Peyer's patch (tissue), 4 donors: ENCODE results near the gene SV2A. TPM values are rescaled to one million over a fixed set of nuclear protein-coding genes. Genes with fewer than 3 reads are reported as not detected.
"Not testable (repeated sequence)": the region's sequence is repeated elsewhere in the genome, so short reads cannot be mapped to it uniquely, and the experiment has no call there.

Experiments
- DNase-seq, 3 donors: peaks; one replicate each; pipeline ENCODE4 v3.0.0-alpha.2; 2017 to 2019
- H3K27ac ChIP-seq, 4 donors: fragments of 200-600 bp; sonication (generic); one replicate each; pipeline ENCODE4 v1.5.1; 2016 to 2019
- H3K27me3 ChIP-seq, 2 donors: fragments of 200-600 bp; sonication (generic); one replicate each; pipeline ENCODE4 v1.5.1; 2019
- H3K36me3 ChIP-seq, 3 donors: fragments of 200-600 bp; sonication (generic); one replicate each; pipeline ENCODE4 v1.5.1; 2016 to 2019
- H3K4me1 ChIP-seq, 4 donors: fragments of 200-600 bp; sonication (generic); one replicate each; pipeline ENCODE4 v1.5.1; 2016 to 2019
- H3K4me3 ChIP-seq, 4 donors: fragments of 200-600 bp; sonication (generic); 1 replicate in 3 of 4; 2 replicates in 1 of 4; pipeline ENCODE4 v1.5.1; 2016 to 2019; ENCODE audit warnings: mild to moderate bottlenecking in 1 of 4
- H3K9me3 ChIP-seq, 4 donors: fragments of 200-600 bp; sonication (generic); one replicate each; pipeline ENCODE4 v1.5.1; 2016 to 2019; ENCODE audit warnings: mild to moderate bottlenecking in 1 of 4
- CTCF ChIP-seq, 6 experiments: fragments of 450-650 bp in 4 of 6; fragments of 200-600 bp in 2 of 6; sonication (generic) in 1 of 6; IDR thresholded peaks; one replicate each; pipeline ENCODE4 v1.5.1; 2017 to 2019; ENCODE audit warnings: antibody characterized with exemption in 6 of 6, mild to moderate bottlenecking in 3 of 6, moderate library complexity in 1 of 6
- POLR2A ChIP-seq, 2 donors: fragments of 450-650 bp; IDR thresholded peaks; one replicate each; pipeline ENCODE4 v1.5.1; 2017; ENCODE audit warnings: antibody characterized with exemption in 2 of 2, mild to moderate bottlenecking in 2 of 2, moderate library complexity in 2 of 2
- total RNA-seq, 4 donors: library from RNA; depleted of rRNA; stranded (reverse); fragments of >200 nt; gene quantifications; one replicate each; pipeline ENCODE4 v1.1.0, GENCODE V29; 2016

SV2A gene
- total RNA-seq, 4 donors from 2014 or later, result 0.70 to 3.3 (median 2.2) TPM

DNA sequence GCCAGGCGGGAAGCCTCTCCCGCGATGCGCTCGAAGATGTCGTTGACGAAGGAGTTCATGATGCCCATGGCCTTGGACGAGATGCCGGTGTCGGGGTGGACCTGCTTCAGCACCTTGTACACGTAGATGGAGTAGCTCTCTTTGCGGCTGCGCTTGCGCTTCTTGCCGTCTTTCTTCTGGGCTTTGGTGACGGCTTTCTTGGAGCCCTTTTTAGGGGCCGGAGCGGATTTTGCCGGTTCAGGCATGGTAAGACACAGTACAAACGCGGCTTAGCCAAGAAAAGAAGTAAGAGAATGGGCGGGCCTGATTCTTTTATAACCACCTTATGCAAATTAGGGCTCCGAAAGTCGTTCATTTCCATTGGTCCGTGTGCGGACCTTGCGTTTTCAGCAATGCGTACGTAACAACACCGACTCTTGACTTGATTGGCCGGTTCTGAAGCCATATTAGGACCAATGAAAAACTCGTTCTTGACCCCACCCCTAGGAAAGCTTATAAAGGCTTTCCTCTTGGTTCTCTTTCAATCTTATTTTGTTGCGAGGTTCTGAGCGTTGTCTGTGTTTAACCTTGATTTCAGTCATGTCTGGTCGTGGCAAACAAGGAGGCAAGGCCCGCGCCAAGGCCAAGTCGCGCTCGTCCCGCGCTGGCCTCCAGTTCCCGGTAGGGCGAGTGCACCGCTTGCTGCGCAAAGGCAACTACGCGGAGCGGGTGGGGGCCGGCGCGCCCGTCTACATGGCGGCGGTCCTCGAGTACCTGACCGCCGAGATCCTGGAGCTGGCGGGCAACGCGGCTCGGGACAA lies 31.0 kb downstream of the SV2A start:
- TF ChIP-seq POLR2A (IDR thresholded peaks at IDR 0.05) (peak; percentile 100), CTCF (IDR thresholded peaks at IDR 0.05) (peak in 2 of 6 experiments; percentile 20 to 26)
- peak; percentile 85 to 94 (median 87) for DNase-seq
- H3K36me3 ChIP-seq, result no peaks in the 10 kb centered on the region
- peaks cover 0 to 10% (median 0%) of the 10 kb centered on the region in 4 donors for H3K4me1 ChIP-seq
- H3K27ac ChIP-seq, result peak overlapping the region; percentile 97 to 100 (median 98)
- no peaks in the 10 kb centered on the region for H3K27me3 ChIP-seq
- H3K9me3 ChIP-seq, result no peaks in the 10 kb centered on the region
- peak overlapping the region; percentile 61 to 78 (median 72) for H3K4me3 ChIP-seq

GRCh38 chr1:149886121-149886395 lies 31.6 kb downstream of the SV2A start:
- not testable (repeated sequence) for H3K36me3 ChIP-seq, H3K27me3 ChIP-seq, H3K4me1 ChIP-seq, H3K9me3 ChIP-seq
- peak in 1 of 3 donors; percentile 64 for DNase-seq
- peak overlapping the region; percentile 97 to 100 (median 98) for H3K27ac ChIP-seq
- H3K4me3 ChIP-seq, result peak overlapping the region; percentile 61 to 73 (median 70)

GRCh38 chr1:149885339-149886120 lies 32.1 kb downstream of the SV2A start:
- no peaks in the 10 kb centered on the region for H3K27me3 ChIP-seq

GRCh38 chr1:149884433-149885338 lies 33.0 kb downstream of the SV2A start:
- TF ChIP-seq CTCF (IDR thresholded peaks at IDR 0.05) (no peak), POLR2A (IDR thresholded peaks at IDR 0.05) (no peak)
- H3K9me3 ChIP-seq, result no peaks in the 10 kb centered on the region
- no peaks in the 10 kb centered on the region for H3K27me3 ChIP-seq
- no peaks in the 10 kb centered on the region for H3K36me3 ChIP-seq
- peak overlapping the region; percentile 61 to 73 (median 70) for H3K4me3 ChIP-seq
- H3K4me1 ChIP-seq, result peaks cover 0 to 10% (median 0%) of the 10 kb centered on the region in 4 donors
- peak overlapping the region; percentile 97 to 100 (median 98) for H3K27ac ChIP-seq
- DNase-seq, result peak in 2 of 3 donors; percentile 37 to 50

More at GRCh38 chr1:149885339-149886120, 32.1 kb downstream of the SV2A start:
- Histone ChIP-seq H3K4me3 (peak overlapping the region; percentile 61 to 73 (median 70)), H3K27ac (peak overlapping the region; percentile 97 to 100 (median 98)), H3K4me1 (peaks cover 0 to 10% (median 0%) of the 10 kb centered on the region in 4 donors), H3K36me3 (no peaks in the 10 kb centered on the region), H3K9me3 (no peaks in the 10 kb centered on the region)
- TF ChIP-seq POLR2A (IDR thresholded peaks at IDR 0.05) (peak; percentile 63 to 66), CTCF (IDR thresholded peaks at IDR 0.05) (peak in 3 of 6 experiments; percentile 8 to 18 (median 17))
- DNase-seq, result peak; percentile 73 to 91 (median 83)

DNA sequence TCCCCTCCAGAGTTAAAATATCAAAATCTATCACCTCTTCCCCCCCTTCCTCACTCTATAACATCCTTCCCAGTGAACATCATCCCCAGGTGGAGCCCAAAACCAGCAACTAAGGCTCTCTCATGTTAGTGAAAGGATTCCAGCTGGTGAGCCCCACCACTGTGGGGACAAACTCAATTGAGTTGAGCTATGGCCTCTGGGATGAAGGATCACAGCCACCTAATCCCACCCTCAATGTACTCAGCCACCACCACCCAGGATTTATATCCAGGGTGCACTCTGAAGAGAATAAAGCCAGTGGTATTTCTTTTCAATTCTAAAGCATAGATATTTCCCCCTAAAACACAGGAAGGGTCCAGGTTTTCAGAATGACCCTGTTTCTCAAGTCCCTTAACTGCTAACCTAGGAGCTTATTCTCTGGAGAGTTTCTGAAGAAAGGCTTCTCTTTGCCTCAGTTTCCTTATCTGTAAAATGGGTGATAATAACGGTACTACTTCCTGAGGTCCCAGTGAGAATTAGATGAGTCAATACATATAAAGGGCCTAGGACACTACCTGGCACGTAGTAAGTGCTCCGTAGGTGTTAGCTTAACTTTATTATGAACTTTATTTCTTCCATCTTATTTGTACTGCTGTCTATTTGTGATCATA lies 33.9 kb downstream of the SV2A start:
- no peaks in the 10 kb centered on the region for H3K9me3 ChIP-seq
- TF ChIP-seq POLR2A (IDR thresholded peaks at IDR 0.05), result peak in 1 of 2 donors; percentile 29
- no peak for TF ChIP-seq CTCF (IDR thresholded peaks at IDR 0.05)
- H3K27ac ChIP-seq, result no peak overlapping the region
- H3K4me1 ChIP-seq, result peaks cover 0 to 10% (median 0%) of the 10 kb centered on the region in 4 donors
- no peaks in the 10 kb centered on the region for H3K27me3 ChIP-seq
- no peak overlapping the region for H3K4me3 ChIP-seq
- H3K36me3 ChIP-seq, result no peaks in the 10 kb centered on the region
- DNase-seq, result peak in 1 of 3 donors; percentile 27
